ENCODE measurements around the gene GLIS1.

DNA sequence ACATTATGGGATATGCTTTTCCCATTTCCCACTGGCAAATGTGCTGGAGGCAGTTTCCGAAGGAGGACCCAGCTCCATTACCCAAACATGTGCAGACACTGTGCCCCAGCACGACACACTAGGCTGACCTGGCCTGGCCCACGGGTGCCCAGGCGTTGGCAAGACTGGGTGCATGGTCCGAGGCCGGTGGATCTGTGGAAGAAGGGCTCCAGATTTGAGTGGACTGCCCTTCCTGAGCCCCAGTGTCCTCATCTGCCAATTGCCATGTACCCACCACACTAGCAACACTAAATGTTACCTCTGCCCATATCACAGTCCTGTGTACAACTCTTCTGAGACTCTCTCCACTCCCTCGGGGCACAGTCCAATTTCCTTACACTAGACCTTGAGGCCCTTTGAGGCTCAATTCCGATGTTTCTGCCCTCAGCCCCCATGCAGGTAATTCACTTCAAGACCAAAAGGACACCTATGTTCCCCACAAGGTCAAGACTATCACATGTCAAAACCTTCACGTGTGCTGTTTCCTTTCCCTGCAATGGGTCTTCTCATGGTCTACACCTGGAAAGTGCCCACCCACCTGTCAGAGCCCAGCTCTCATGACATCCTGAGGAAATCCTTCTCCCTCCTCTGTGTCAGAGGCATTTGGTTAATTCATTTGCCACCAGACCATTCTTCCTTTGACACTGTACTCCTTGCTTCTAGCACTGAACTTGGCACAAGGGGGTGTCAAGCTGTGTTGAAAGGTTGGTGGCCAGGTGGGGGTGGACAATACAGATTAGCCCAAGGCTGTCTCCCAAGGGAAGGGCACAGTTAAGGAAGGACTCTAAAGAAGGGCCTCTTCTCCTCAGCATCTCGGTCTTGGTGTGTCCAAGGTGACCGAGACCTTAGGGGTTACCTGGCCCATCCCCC lies 154.8 kb downstream of the GLIS1 start:
- no peak for TF ChIP-seq CTCF (IDR thresholded peaks at IDR 0.05)
- TF ChIP-seq EP300 (IDR thresholded peaks at IDR 0.05): no peak
- no peak for TF ChIP-seq POLR2A (IDR thresholded peaks at IDR 0.05)
